Measurements from ENCODE around the gene SLC1A7. TPM values are rescaled to one million over a fixed set of nuclear protein-coding genes. Genes with fewer than 3 reads are reported as not detected.

SLC1A7 gene
- total RNA-seq, 1 experiment from 2014 or later = not detected

GRCh38 chr1:53066891-53067738, 75.3 kb downstream of the SLC1A7 start:
- H3K36me3 ChIP-seq (ENCODE audit: insufficient read depth, low read length) = no peaks in the 10 kb centered on the region
- H3K27me3 ChIP-seq (ENCODE audit: low read length) = no peaks in the 10 kb centered on the region
- no peak overlapping the region for H3K27ac ChIP-seq (ENCODE audit: low read length)
- H3K4me3 ChIP-seq (ENCODE audit: low read length) = no peak overlapping the region
- no peak overlapping the region for H2AFZ ChIP-seq (ENCODE audit: low read length)
- no peaks in the 10 kb centered on the region for H4K20me1 ChIP-seq (ENCODE audit: insufficient read depth, low read depth, low read length)
- no peak overlapping the region for H3K9ac ChIP-seq (ENCODE audit: low read length)
- DNase-seq = no peak
- H3K9me2 ChIP-seq (replicated peaks; ENCODE audit: insufficient read depth, low read length) = no peaks in the 10 kb centered on the region
- H3K9me3 ChIP-seq (ENCODE audit: low read length) = no peaks in the 10 kb centered on the region
- H3K4me2 ChIP-seq (ENCODE audit: low read depth, low read length, poor library complexity, severe bottlenecking) = no peak overlapping the region
- H3K79me2 ChIP-seq (ENCODE audit: low read length) = no peaks in the 10 kb centered on the region
- no peaks in the 10 kb centered on the region for H3K4me1 ChIP-seq (ENCODE audit: low read length)

- Histone ChIP-seq H3K27me3 (ENCODE audit: low read length) (no peaks in the 10 kb centered on the region), H3K9ac (ENCODE audit: low read length) (no peak overlapping the region), H4K20me1 (ENCODE audit: insufficient read depth, low read depth, low read length) (no peaks in the 10 kb centered on the region), H3K4me1 (ENCODE audit: low read length) (no peaks in the 10 kb centered on the region), H3K4me2 (ENCODE audit: low read depth, low read length, poor library complexity, severe bottlenecking) (no peak overlapping the region), H2AFZ (ENCODE audit: low read length) (no peak overlapping the region), H3K79me2 (ENCODE audit: low read length) (no peaks in the 10 kb centered on the region), H3K36me3 (ENCODE audit: insufficient read depth, low read length) (no peaks in the 10 kb centered on the region), H3K9me2 (replicated peaks; ENCODE audit: insufficient read depth, low read length) (no peaks in the 10 kb centered on the region), H3K4me3 (ENCODE audit: low read length) (no peak overlapping the region), H3K9me3 (ENCODE audit: low read length) (no peaks in the 10 kb centered on the region), H3K27ac (ENCODE audit: low read length) (no peak overlapping the region)
- no peak for DNase-seq
Observed at GRCh38 chr1:53066488-53066887, 76.0 kb downstream of the SLC1A7 start.

- no peaks in the 10 kb centered on the region for H3K9me3 ChIP-seq (ENCODE audit: low read length)
- H3K27me3 ChIP-seq (ENCODE audit: low read length) = no peaks in the 10 kb centered on the region
- H3K79me2 ChIP-seq (ENCODE audit: low read length) = no peaks in the 10 kb centered on the region
- H3K4me1 ChIP-seq (ENCODE audit: low read length) = no peaks in the 10 kb centered on the region
- no peak overlapping the region for H3K4me2 ChIP-seq (ENCODE audit: low read depth, low read length, poor library complexity, severe bottlenecking)
- H3K27ac ChIP-seq (ENCODE audit: low read length) = no peak overlapping the region
- DNase-seq = no peak
- no peak overlapping the region for H3K9ac ChIP-seq (ENCODE audit: low read length)
- H2AFZ ChIP-seq (ENCODE audit: low read length) = no peak overlapping the region
- H4K20me1 ChIP-seq (ENCODE audit: insufficient read depth, low read depth, low read length) = no peaks in the 10 kb centered on the region
- H3K36me3 ChIP-seq (ENCODE audit: insufficient read depth, low read length) = no peaks in the 10 kb centered on the region
- no peaks in the 10 kb centered on the region for H3K9me2 ChIP-seq (replicated peaks; ENCODE audit: insufficient read depth, low read length)
- no peak overlapping the region for H3K4me3 ChIP-seq (ENCODE audit: low read length)
Observed at GRCh38 chr1:53065391-53065790, 77.0 kb downstream of the SLC1A7 start.

- no peaks in the 10 kb centered on the region for H3K79me2 ChIP-seq (ENCODE audit: low read length)
- no peaks in the 10 kb centered on the region for H3K4me1 ChIP-seq (ENCODE audit: low read length)
- no peak overlapping the region for H3K4me2 ChIP-seq (ENCODE audit: low read depth, low read length, poor library complexity, severe bottlenecking)
- no peaks in the 10 kb centered on the region for H3K9me3 ChIP-seq (ENCODE audit: low read length)
- H3K4me3 ChIP-seq (ENCODE audit: low read length) = no peak overlapping the region
- H2AFZ ChIP-seq (ENCODE audit: low read length) = no peak overlapping the region
- no peaks in the 10 kb centered on the region for H4K20me1 ChIP-seq (ENCODE audit: insufficient read depth, low read depth, low read length)
- no peaks in the 10 kb centered on the region for H3K36me3 ChIP-seq (ENCODE audit: insufficient read depth, low read length)
- DNase-seq = no peak
- no peak overlapping the region for H3K27ac ChIP-seq (ENCODE audit: low read length)
- H3K9me2 ChIP-seq (replicated peaks; ENCODE audit: insufficient read depth, low read length) = no peaks in the 10 kb centered on the region
- H3K27me3 ChIP-seq (ENCODE audit: low read length) = no peaks in the 10 kb centered on the region
- H3K9ac ChIP-seq (ENCODE audit: low read length) = no peak overlapping the region
Observed at GRCh38 chr1:53063744-53064515, 78.5 kb downstream of the SLC1A7 start.

- H3K9me3 ChIP-seq (ENCODE audit: low read length) = no peaks in the 10 kb centered on the region
- no peaks in the 10 kb centered on the region for H3K9me2 ChIP-seq (replicated peaks; ENCODE audit: insufficient read depth, low read length)
- H3K4me2 ChIP-seq (ENCODE audit: low read depth, low read length, poor library complexity, severe bottlenecking) = no peak overlapping the region
- no peaks in the 10 kb centered on the region for H3K36me3 ChIP-seq (ENCODE audit: insufficient read depth, low read length)
- no peak overlapping the region for H3K9ac ChIP-seq (ENCODE audit: low read length)
- H2AFZ ChIP-seq (ENCODE audit: low read length) = no peak overlapping the region
- H3K4me1 ChIP-seq (ENCODE audit: low read length) = no peaks in the 10 kb centered on the region
- no peak for DNase-seq
- H3K4me3 ChIP-seq (ENCODE audit: low read length) = no peak overlapping the region
- H4K20me1 ChIP-seq (ENCODE audit: insufficient read depth, low read depth, low read length) = no peaks in the 10 kb centered on the region
- H3K27ac ChIP-seq (ENCODE audit: low read length) = no peak overlapping the region
- no peaks in the 10 kb centered on the region for H3K27me3 ChIP-seq (ENCODE audit: low read length)
- H3K79me2 ChIP-seq (ENCODE audit: low read length) = no peaks in the 10 kb centered on the region
Observed at GRCh38 chr1:53062708-53063591, 79.5 kb downstream of the SLC1A7 start.

- no peaks in the 10 kb centered on the region for H4K20me1 ChIP-seq (ENCODE audit: insufficient read depth, low read depth, low read length)
- H3K4me3 ChIP-seq (ENCODE audit: low read length) = no peak within 1 kb of the TSS
- no peaks in the 10 kb centered on the region for H3K9me3 ChIP-seq (ENCODE audit: low read length)
- no peak within 1 kb of the TSS for H2AFZ ChIP-seq (ENCODE audit: low read length)
- no peak within 1 kb of the TSS for H3K9ac ChIP-seq (ENCODE audit: low read length)
- H3K4me1 ChIP-seq (ENCODE audit: low read length) = no peaks in the 10 kb centered on the region
- H3K27ac ChIP-seq (ENCODE audit: low read length) = no peak within 1 kb of the TSS
- DNase-seq = no peak
- H3K9me2 ChIP-seq (replicated peaks; ENCODE audit: insufficient read depth, low read length) = no peaks in the 10 kb centered on the region
- H3K27me3 ChIP-seq (ENCODE audit: low read length) = no peaks in the 10 kb centered on the region
- no peaks in the 10 kb centered on the region for H3K36me3 ChIP-seq (ENCODE audit: insufficient read depth, low read length)
- no peak within 1 kb of the TSS for H3K4me2 ChIP-seq (ENCODE audit: low read depth, low read length, poor library complexity, severe bottlenecking)
- H3K79me2 ChIP-seq (ENCODE audit: low read length) = no peaks in the 10 kb centered on the region
Observed at GRCh38 chr1:53061859-53062707, 80.4 kb downstream of the SLC1A7 start, which contains the start of gene PODN. PODN (plus strand) TSS chr1:53062213; CDS start chr1:53069856, 7,643 bp downstream.

GRCh38 chr1:53061123-53061858, 81.1 kb downstream of the SLC1A7 start:
- H3K36me3 ChIP-seq (ENCODE audit: insufficient read depth, low read length) = no peaks in the 10 kb centered on the region
- H2AFZ ChIP-seq (ENCODE audit: low read length) = no peak overlapping the region
- no peak overlapping the region for H3K4me3 ChIP-seq (ENCODE audit: low read length)
- no peaks in the 10 kb centered on the region for H3K9me2 ChIP-seq (replicated peaks; ENCODE audit: insufficient read depth, low read length)
- H3K9me3 ChIP-seq (ENCODE audit: low read length) = no peaks in the 10 kb centered on the region
- no peak overlapping the region for H3K9ac ChIP-seq (ENCODE audit: low read length)
- H3K79me2 ChIP-seq (ENCODE audit: low read length) = no peaks in the 10 kb centered on the region
- no peaks in the 10 kb centered on the region for H3K27me3 ChIP-seq (ENCODE audit: low read length)
- no peaks in the 10 kb centered on the region for H4K20me1 ChIP-seq (ENCODE audit: insufficient read depth, low read depth, low read length)
- H3K4me1 ChIP-seq (ENCODE audit: low read length) = no peaks in the 10 kb centered on the region
- H3K27ac ChIP-seq (ENCODE audit: low read length) = no peak overlapping the region
- H3K4me2 ChIP-seq (ENCODE audit: low read depth, low read length, poor library complexity, severe bottlenecking) = no peak overlapping the region
- no peak for DNase-seq

Data from Karpas-422 (cell line).